Activated CD8-positive, alpha-beta memory T cell treated with anti-CD3 and anti-CD28 coated beads, Interleukin-2, amount 10 ng/mL, durations not matched to agents 7 days and 5 days (primary cell): ENCODE measurements around the gene LPP. TPM values are rescaled to one million over a fixed set of nuclear protein-coding genes. Genes with fewer than 3 reads are reported as not detected.
A peak's percentile ranks its signal among the peaks of the same experiment; 100 is the strongest.

Experiments
- ATAC-seq: fragments of 150-1000 bp; cut with Tn5 transposase; one replicate; pipeline ENCODE4 v1.10.0; 2021; ENCODE audit warnings: moderate library complexity
- CTCF ChIA-PET: fragments of 350-600 bp; sonication (Branson Sonifier 250); formaldehyde crosslinking; loops from one replicate; lab custom pipeline; 2021; ENCODE audit warnings: antibody characterized with exemption; lab: Charles Lee
- DNase-seq: peaks from one replicate; pipeline ENCODE4 v3.0.0-alpha.2; 2020
- H3K27ac Mint-ChIP-seq: one replicate; pipeline ENCODE4 v1.8.0; 2021; ENCODE audit warnings: mild to moderate bottlenecking, mixed read lengths
- H3K27me3 Mint-ChIP-seq: one replicate; pipeline ENCODE4 v1.8.0; 2021; ENCODE audit warnings: mixed read lengths
- H3K36me3 Mint-ChIP-seq: one replicate; pipeline ENCODE4 v1.8.0; 2021; ENCODE audit warnings: mild to moderate bottlenecking, mixed read lengths
- H3K4me1 Mint-ChIP-seq: one replicate; pipeline ENCODE4 v1.8.0; 2021; ENCODE audit warnings: mixed read lengths
- H3K4me3 Mint-ChIP-seq: one replicate; pipeline ENCODE4 v1.8.0; 2021; ENCODE audit warnings: mild to moderate bottlenecking, moderate library complexity, mixed read lengths
- H3K9me3 Mint-ChIP-seq: one replicate; pipeline ENCODE4 v1.8.0; 2022; ENCODE audit warnings: low read depth, mixed read lengths
- total RNA-seq, 2 experiments: library from RNA; stranded (reverse); gene quantifications; one replicate each; pipeline ENCODE4 v1.2.3, GENCODE V29; 2021

The LPP gene
- total RNA-seq, 2 experiments from 2014 or later = 23.6 to 57.1 TPM

GRCh38 chr3:188908002-188908850 lies 754.3 kb downstream of the LPP start:
- no peak overlapping the region for H3K4me3 Mint-ChIP-seq
- no peaks in the 10 kb centered on the region for H3K9me3 Mint-ChIP-seq
- CTCF ChIA-PET = no interaction called here
- no peaks in the 10 kb centered on the region for H3K4me1 Mint-ChIP-seq
- ATAC-seq (no peak), DNase-seq (no peak)
- H3K27ac Mint-ChIP-seq = no peak overlapping the region
- H3K36me3 Mint-ChIP-seq = peaks cover 3% of the 10 kb centered on the region
- H3K27me3 Mint-ChIP-seq = peaks cover 3% of the 10 kb centered on the region

GRCh38 chr3:188911026-188911850 lies 757.3 kb downstream of the LPP start:
- Mint-ChIP-seq H3K9me3 (no peaks in the 10 kb centered on the region), H3K4me3 (no peak overlapping the region), H3K4me1 (peaks cover 23% of the 10 kb centered on the region), H3K27ac (no peak overlapping the region), H3K36me3 (peaks cover 5% of the 10 kb centered on the region), H3K27me3 (peaks cover 3% of the 10 kb centered on the region)
- no peak for DNase-seq
- CTCF ChIA-PET = no interaction called here
- no peak for ATAC-seq

GRCh38 chr3:188913084-188913483 lies 759.1 kb downstream of the LPP start:
- Mint-ChIP-seq H3K4me1 (peaks cover 41% of the 10 kb centered on the region), H3K27ac (no peak overlapping the region), H3K4me3 (no peak overlapping the region), H3K27me3 (no peaks in the 10 kb centered on the region), H3K9me3 (no peaks in the 10 kb centered on the region), H3K36me3 (peaks cover 6% of the 10 kb centered on the region)
- DNase-seq = no peak
- no peak for ATAC-seq
- CTCF ChIA-PET = interaction anchor here (7.4 kb wide), 1 partner anchor 1174 kb away, joined by 60 read pairs; no protein-coding TSS in a partner anchor

- H3K27me3 Mint-ChIP-seq = peaks cover 2% of the 10 kb centered on the region
- H3K4me1 Mint-ChIP-seq = peaks cover 43% of the 10 kb centered on the region
- CTCF ChIA-PET = interaction anchor here (2.2 to 7.4 kb wide), 3 partner anchors 41 to 1175 kb away, joined by 7 to 60 read pairs (median 8); no protein-coding TSS in a partner anchor
- peaks cover 11% of the 10 kb centered on the region for H3K36me3 Mint-ChIP-seq
- no peaks in the 10 kb centered on the region for H3K9me3 Mint-ChIP-seq
- H3K4me3 Mint-ChIP-seq = no peak overlapping the region
- DNase-seq (no peak), ATAC-seq (peak; percentile 70)
- peak overlapping the region; percentile 48 for H3K27ac Mint-ChIP-seq
These were observed 760.6 kb downstream of the LPP start for GRCh38 chr3:188914552-188914951.

GRCh38 chr3:188915127-188915526 lies 761.2 kb downstream of the LPP start:
- ATAC-seq = peak; percentile 61
- H3K9me3 Mint-ChIP-seq = peaks cover 2% of the 10 kb centered on the region
- peaks cover 2% of the 10 kb centered on the region for H3K27me3 Mint-ChIP-seq
- peaks cover 16% of the 10 kb centered on the region for H3K36me3 Mint-ChIP-seq
- H3K4me1 Mint-ChIP-seq = peaks cover 43% of the 10 kb centered on the region
- H3K27ac Mint-ChIP-seq = peak overlapping the region; percentile 48
- CTCF ChIA-PET = interaction anchor here (2.2 to 7.4 kb wide), 3 partner anchors 40 to 1176 kb away, joined by 7 to 60 read pairs (median 8); no protein-coding TSS in a partner anchor
- peak; percentile 47 for DNase-seq
- no peak overlapping the region for H3K4me3 Mint-ChIP-seq

- H3K4me1 Mint-ChIP-seq = peaks cover 43% of the 10 kb centered on the region
- peak overlapping the region; percentile 5 for H3K4me3 Mint-ChIP-seq
- peaks cover 2% of the 10 kb centered on the region for H3K27me3 Mint-ChIP-seq
- CTCF ChIA-PET = interaction anchor here (0.9 to 7.4 kb wide), 4 partner anchors 38 to 1549 kb away, joined by 3 to 60 read pairs (median 4); partner anchors contain the start of gene RTP4
- peak; percentile 82 for ATAC-seq
- H3K9me3 Mint-ChIP-seq = peaks cover 2% of the 10 kb centered on the region
- peak overlapping the region; percentile 83 for H3K27ac Mint-ChIP-seq
- H3K36me3 Mint-ChIP-seq = peaks cover 18% of the 10 kb centered on the region
- peak; percentile 60 for DNase-seq
These were observed 763.0 kb downstream of the LPP start for GRCh38 chr3:188916934-188917401.

GRCh38 chr3:188918093-188918492 lies 764.1 kb downstream of the LPP start:
- Mint-ChIP-seq H3K27me3 (peaks cover 2% of the 10 kb centered on the region), H3K36me3 (peaks cover 16% of the 10 kb centered on the region), H3K27ac (peak overlapping the region; percentile 83), H3K9me3 (peaks cover 2% of the 10 kb centered on the region), H3K4me1 (peaks cover 43% of the 10 kb centered on the region), H3K4me3 (no peak overlapping the region)
- DNase-seq = no peak
- ATAC-seq = no peak
- CTCF ChIA-PET = interaction anchor here (7.4 kb wide), 1 partner anchor 1179 kb away, joined by 60 read pairs; no protein-coding TSS in a partner anchor

GRCh38 chr3:188923671-188924070 lies 769.7 kb downstream of the LPP start:
- no peak for ATAC-seq
- Mint-ChIP-seq H3K27ac (no peak overlapping the region), H3K36me3 (peaks cover 11% of the 10 kb centered on the region), H3K27me3 (peaks cover 2% of the 10 kb centered on the region), H3K4me3 (no peak overlapping the region), H3K4me1 (no peaks in the 10 kb centered on the region), H3K9me3 (peaks cover 2% of the 10 kb centered on the region)
- CTCF ChIA-PET = interaction anchor here (1.5 kb wide), 1 partner anchor 225 kb away, joined by 3 read pairs; no protein-coding TSS in a partner anchor
- no peak for DNase-seq

GRCh38 chr3:188925376-188925775 lies 771.4 kb downstream of the LPP start:
- no peak overlapping the region for H3K4me3 Mint-ChIP-seq
- H3K9me3 Mint-ChIP-seq = no peaks in the 10 kb centered on the region
- CTCF ChIA-PET = no interaction called here
- no peaks in the 10 kb centered on the region for H3K27me3 Mint-ChIP-seq
- no peak overlapping the region for H3K27ac Mint-ChIP-seq
- H3K4me1 Mint-ChIP-seq = no peaks in the 10 kb centered on the region
- H3K36me3 Mint-ChIP-seq = peaks cover 2% of the 10 kb centered on the region
- no peak for ATAC-seq
- no peak for DNase-seq

GRCh38 chr3:188926111-188926510 lies 772.2 kb downstream of the LPP start:
- CTCF ChIA-PET = interaction anchor here (1.4 to 1.8 kb wide), 2 partner anchors 29 to 1186 kb away, joined by 3 to 5 read pairs; no protein-coding TSS in a partner anchor
- Mint-ChIP-seq H3K36me3 (peaks cover 2% of the 10 kb centered on the region), H3K27ac (no peak overlapping the region), H3K9me3 (no peaks in the 10 kb centered on the region), H3K4me1 (no peaks in the 10 kb centered on the region), H3K27me3 (no peaks in the 10 kb centered on the region), H3K4me3 (no peak overlapping the region)
- ATAC-seq (no peak), DNase-seq (no peak)

- DNase-seq (no peak), ATAC-seq (no peak)
- no peaks in the 10 kb centered on the region for H3K36me3 Mint-ChIP-seq
- H3K27ac Mint-ChIP-seq = no peak overlapping the region
- no peaks in the 10 kb centered on the region for H3K27me3 Mint-ChIP-seq
- no peaks in the 10 kb centered on the region for H3K4me1 Mint-ChIP-seq
- H3K4me3 Mint-ChIP-seq = no peak overlapping the region
- CTCF ChIA-PET = interaction anchor here (1.4 to 1.8 kb wide), 2 partner anchors 28 to 1187 kb away, joined by 3 to 5 read pairs; no protein-coding TSS in a partner anchor
- no peaks in the 10 kb centered on the region for H3K9me3 Mint-ChIP-seq
These were observed 773.0 kb downstream of the LPP start for GRCh38 chr3:188926741-188927511.

- H3K27ac Mint-ChIP-seq = no peak overlapping the region
These were observed 774.0 kb downstream of the LPP start for GRCh38 chr3:188927971-188928370.

More at GRCh38 chr3:188927971-188928370, 774.0 kb downstream of the LPP start:
- Mint-ChIP-seq H3K4me1 (no peaks in the 10 kb centered on the region), H3K4me3 (no peak overlapping the region), H3K27me3 (no peaks in the 10 kb centered on the region), H3K36me3 (no peaks in the 10 kb centered on the region), H3K9me3 (no peaks in the 10 kb centered on the region)
- ATAC-seq = no peak
- CTCF ChIA-PET = no interaction called here
- DNase-seq = no peak
